CD8-positive, alpha-beta memory T cell (primary cell): ENCODE measurements around the gene PTAFR. TPM values are rescaled to one million over a fixed set of nuclear protein-coding genes. Genes with fewer than 3 reads are reported as not detected.

Experiments
- CTCF ChIA-PET: fragments of 350-600 bp; sonication (Branson Sonifier 250); formaldehyde crosslinking; loops from one replicate; lab custom pipeline; 2021; ENCODE audit warnings: antibody characterized with exemption; lab: Charles Lee
- POLR2A ChIA-PET: fragments of 350-600 bp; sonication (Branson Sonifier 250); formaldehyde crosslinking; loops from one replicate; lab custom pipeline; 2021; ENCODE audit warnings: antibody characterized with exemption; lab: Charles Lee
- DNase-seq, 5 donors: peaks; one replicate each; pipeline versions ENCODE4 v3.0.0 to v3.0.0-alpha.2; 2020 to 2022; ENCODE audit warnings: mixed read lengths in 1 of 5
- H3K27ac ChIP-seq: one replicate; pipeline ENCODE4 v1.7.0; 2013; ENCODE audit warnings: low read depth, mild to moderate bottlenecking, low read length, moderate library complexity
- H3K27me3 ChIP-seq: 2 replicates; pipeline ENCODE4 v1.7.0; 2013; ENCODE audit warnings: low read length, mild to moderate bottlenecking; ENCODE audit not compliant: insufficient read depth, poor library complexity, severe bottlenecking
- H3K36me3 ChIP-seq: 2 replicates; pipeline ENCODE4 v1.7.0; 2013; ENCODE audit warnings: mild to moderate bottlenecking, low read length, moderate library complexity; ENCODE audit not compliant: insufficient read depth
- H3K4me1 ChIP-seq: 2 replicates; pipeline ENCODE4 v1.7.0; 2013; ENCODE audit warnings: mild to moderate bottlenecking, low read length, moderate library complexity; ENCODE audit not compliant: insufficient read depth
- H3K4me3 ChIP-seq: 2 replicates; pipeline ENCODE4 v1.7.0; 2013; ENCODE audit warnings: mild to moderate bottlenecking, low read length
- H3K9me3 ChIP-seq: 2 replicates; pipeline ENCODE4 v1.7.0; 2013; ENCODE audit warnings: mild to moderate bottlenecking, low read length
- H3K27ac Mint-ChIP-seq, 8 donors: one replicate each; pipeline ENCODE4 v1.8.0; 2020 to 2021; ENCODE audit warnings: mixed read lengths in 8 of 8, mild to moderate bottlenecking in 6 of 8, inconsistent platforms in 3 of 8, moderate library complexity in 3 of 8
- H3K27me3 Mint-ChIP-seq, 2 donors: one replicate each; pipeline ENCODE4 v1.8.0; 2020 to 2021; ENCODE audit warnings: mixed read lengths in 2 of 2, mild to moderate bottlenecking in 1 of 2, moderate library complexity in 1 of 2
- H3K36me3 Mint-ChIP-seq, 3 donors: one replicate each; pipeline ENCODE4 v1.8.0; 2020 to 2021; ENCODE audit warnings: mixed read lengths in 3 of 3, inconsistent platforms in 1 of 3, mild to moderate bottlenecking in 1 of 3
- H3K4me1 Mint-ChIP-seq, 3 donors: one replicate each; pipeline ENCODE4 v1.8.0; 2020 to 2021; ENCODE audit warnings: mixed read lengths in 3 of 3, inconsistent platforms in 1 of 3, mild to moderate bottlenecking in 1 of 3
- H3K4me3 Mint-ChIP-seq, 7 donors: one replicate each; pipeline ENCODE4 v1.8.0; 2020 to 2021; ENCODE audit warnings: mixed read lengths in 7 of 7, mild to moderate bottlenecking in 6 of 7, moderate library complexity in 4 of 7, inconsistent platforms in 2 of 7
- H3K9me3 Mint-ChIP-seq, 5 donors: one replicate each; pipeline ENCODE4 v1.8.0; 2020 to 2022; ENCODE audit warnings: mixed read lengths in 5 of 5, mild to moderate bottlenecking in 3 of 5, moderate library complexity in 2 of 5, inconsistent platforms in 1 of 5
- polyA plus RNA-seq: library from polyadenylated mRNA; unstranded; fragments of 300-500 nt; fragmentation: Illumina TruSeq; gene quantifications from one replicate; pipeline ENCODE4 v1.2.3, GENCODE V29; 2021
- total RNA-seq, 2 experiments: library from RNA; stranded (reverse); gene quantifications; one replicate each; pipeline ENCODE4 v1.2.3, GENCODE V29; 2021

Gene PTAFR
- total and polyA plus RNA-seq, 3 experiments from 2014 or later, result 0.58 to 1.1 (median 0.59) TPM

- Histone ChIP-seq H3K9me3 (no peaks in the 10 kb centered on the region), H3K4me3 (no peak overlapping the region), H3K36me3 (no peaks in the 10 kb centered on the region), H3K4me1 (no peaks in the 10 kb centered on the region), H3K27ac (no peak overlapping the region), H3K27me3 (no peaks in the 10 kb centered on the region)
- no peak for DNase-seq
- Mint-ChIP-seq H3K36me3 (no peaks in the 10 kb centered on the region), H3K27ac (no peak overlapping the region), H3K9me3 (peaks cover 0 to 2% (median 0%) of the 10 kb centered on the region in 5 donors), H3K27me3 (peaks cover 0 to 4% of the 10 kb centered on the region in 2 donors), H3K4me1 (no peaks in the 10 kb centered on the region), H3K4me3 (no peak overlapping the region)
- POLR2A ChIA-PET, result no interaction called here
- CTCF ChIA-PET, result no interaction called here
Observed at GRCh38 chr1:28099050-28099769, 77.3 kb downstream of the PTAFR start.

Other genes with a start within 250 kb of the PTAFR start
- under 1 TPM in 1 of 2 experiments, not detected in 1; 0.27 TPM for gene SMPDL3B, start 241.7 kb downstream of the PTAFR start, total RNA-seq
- not detected for gene SMPDL3B, start 241.7 kb downstream of the PTAFR start, polyA plus RNA-seq
- gene XKR8, start 216.7 kb downstream of the PTAFR start, total RNA-seq, result 1 to 10 TPM; 7.3 to 8.9 TPM
- gene XKR8, start 216.7 kb downstream of the PTAFR start, polyA plus RNA-seq, result 23.3 TPM
- 10 to 100 TPM; 31.5 to 34.6 TPM for gene EYA3, start 88.1 kb downstream of the PTAFR start, total RNA-seq
- 6.0 TPM for gene EYA3, start 88.1 kb downstream of the PTAFR start, polyA plus RNA-seq
- 100 to 1,000 TPM in 1 of 2 experiments, 10 to 100 TPM in 1; 98.4 to 104 TPM for gene DNAJC8, start 56.3 kb upstream of the PTAFR start, total RNA-seq
- 172 TPM for gene DNAJC8, start 56.3 kb upstream of the PTAFR start, polyA plus RNA-seq
- 100 to 1,000 TPM; 135 to 139 TPM for gene ATP5IF1, start 59.4 kb upstream of the PTAFR start, total RNA-seq
- 538 TPM for gene ATP5IF1, start 59.4 kb upstream of the PTAFR start, polyA plus RNA-seq
- 10 to 100 TPM; 19.0 to 19.8 TPM for gene SESN2, start 82.8 kb upstream of the PTAFR start, total RNA-seq
- gene SESN2, start 82.8 kb upstream of the PTAFR start, polyA plus RNA-seq, result 13.1 TPM
- 10 to 100 TPM; 18.6 to 19.4 TPM for gene MED18, start 152.3 kb upstream of the PTAFR start, total RNA-seq
- gene MED18, start 152.3 kb upstream of the PTAFR start, polyA plus RNA-seq, result 11.7 TPM
- gene PHACTR4, start 193.1 kb upstream of the PTAFR start, total RNA-seq, result 10 to 100 TPM; 23.2 to 24.1 TPM
- gene PHACTR4, start 193.1 kb upstream of the PTAFR start, polyA plus RNA-seq, result 24.4 TPM